ENCODE data around the gene NPAS2. TPM values are rescaled to one million over a fixed set of nuclear protein-coding genes. Genes with fewer than 3 reads are reported as not detected.

NPAS2 gene
- total RNA-seq, 1 donor from 2014 or later: 5.5 TPM

- H3K4me3 Mint-ChIP-seq (ENCODE audit: unreplicated experiment): no peak overlapping the region
- H3K27me3 ChIP-seq (ENCODE audit: insufficient read depth, low read length): no peaks in the 10 kb centered on the region
- H3K4me1 Mint-ChIP-seq (ENCODE audit: low read depth, unreplicated experiment): peaks cover 11% of the 10 kb centered on the region
- peaks cover 23% of the 10 kb centered on the region for H4K20me1 ChIP-seq (ENCODE audit: insufficient read depth, low read length)
- H3K4me1 ChIP-seq (ENCODE audit: insufficient read depth, low read length): no peaks in the 10 kb centered on the region
- H3K27me3 Mint-ChIP-seq (ENCODE audit: low read depth, unreplicated experiment): no peaks in the 10 kb centered on the region
- no peaks in the 10 kb centered on the region for H3K79me2 ChIP-seq (ENCODE audit: insufficient read depth, low read length)
- no peak overlapping the region for H3K4me3 ChIP-seq (ENCODE audit: insufficient read depth, low read depth, low read length)
- FAIRE-seq (no peak), DNase-seq (ENCODE audit: low read depth) (no peak)
- TF ChIP-seq CTCF (IDR thresholded peaks at IDR 0.05; ENCODE audit: insufficient read depth, low read depth, low read length) (no peak), EZH2 (IDR thresholded peaks at IDR 0.05; ENCODE audit: insufficient read depth, low read length) (no peak)
- no peak overlapping the region for H3K9ac ChIP-seq (ENCODE audit: low read length)
- peaks cover 7% of the 10 kb centered on the region for H3K36me3 Mint-ChIP-seq (ENCODE audit: low read depth, unreplicated experiment)
- H3K36me3 ChIP-seq (ENCODE audit: insufficient read depth, low read length): peaks cover 9% of the 10 kb centered on the region
- no peak overlapping the region for H3K27ac Mint-ChIP-seq (ENCODE audit: unreplicated experiment)
- H3K27ac ChIP-seq (ENCODE audit: low read depth, low read length): no peak overlapping the region
- no peaks in the 10 kb centered on the region for H3K9me3 ChIP-seq (ENCODE audit: insufficient read depth, low read depth, low read length)
- no peaks in the 10 kb centered on the region for H3K9me3 Mint-ChIP-seq (ENCODE audit: unreplicated experiment)
- no peak overlapping the region for H3K4me2 ChIP-seq (ENCODE audit: low read length)
- H2AFZ ChIP-seq (ENCODE audit: low read depth, low read length): no peak overlapping the region
Measured at GRCh38 chr2:101014264-101014857, 194.4 kb downstream of the NPAS2 start.

GRCh38 chr2:101017371-101017770 lies 197.4 kb downstream of the NPAS2 start:
- no peak overlapping the region for H2AFZ ChIP-seq (ENCODE audit: low read depth, low read length)
- no peak overlapping the region for H3K4me3 ChIP-seq (ENCODE audit: insufficient read depth, low read depth, low read length)
- no peaks in the 10 kb centered on the region for H3K79me2 ChIP-seq (ENCODE audit: insufficient read depth, low read length)
- peaks cover 4% of the 10 kb centered on the region for H3K36me3 ChIP-seq (ENCODE audit: insufficient read depth, low read length)
- no peaks in the 10 kb centered on the region for H3K27me3 Mint-ChIP-seq (ENCODE audit: low read depth, unreplicated experiment)
- no peaks in the 10 kb centered on the region for H3K9me3 ChIP-seq (ENCODE audit: insufficient read depth, low read depth, low read length)
- no peaks in the 10 kb centered on the region for H3K4me1 Mint-ChIP-seq (ENCODE audit: low read depth, unreplicated experiment)
- TF ChIP-seq CTCF (IDR thresholded peaks at IDR 0.05; ENCODE audit: insufficient read depth, low read depth, low read length): no peak
- TF ChIP-seq EZH2 (IDR thresholded peaks at IDR 0.05; ENCODE audit: insufficient read depth, low read length): no peak
- peaks cover 11% of the 10 kb centered on the region for H3K36me3 Mint-ChIP-seq (ENCODE audit: low read depth, unreplicated experiment)
- no peak overlapping the region for H3K4me3 Mint-ChIP-seq (ENCODE audit: unreplicated experiment)
- no peak overlapping the region for H3K4me2 ChIP-seq (ENCODE audit: low read length)
- FAIRE-seq (no peak), DNase-seq (ENCODE audit: low read depth) (no peak)
- H3K27me3 ChIP-seq (ENCODE audit: insufficient read depth, low read length): no peaks in the 10 kb centered on the region
- H3K9ac ChIP-seq (ENCODE audit: low read length): no peak overlapping the region
- no peaks in the 10 kb centered on the region for H3K4me1 ChIP-seq (ENCODE audit: insufficient read depth, low read length)
- H3K9me3 Mint-ChIP-seq (ENCODE audit: unreplicated experiment): no peaks in the 10 kb centered on the region
- H3K27ac ChIP-seq (ENCODE audit: low read depth, low read length): no peak overlapping the region
- H4K20me1 ChIP-seq (ENCODE audit: insufficient read depth, low read length): peaks cover 6% of the 10 kb centered on the region
- H3K27ac Mint-ChIP-seq (ENCODE audit: unreplicated experiment): no peak overlapping the region

- H3K4me3 ChIP-seq (ENCODE audit: insufficient read depth, low read depth, low read length): no peak overlapping the region
- H3K27ac ChIP-seq (ENCODE audit: low read depth, low read length): no peak overlapping the region
- H3K79me2 ChIP-seq (ENCODE audit: insufficient read depth, low read length): no peaks in the 10 kb centered on the region
- H3K36me3 ChIP-seq (ENCODE audit: insufficient read depth, low read length): peaks cover 4% of the 10 kb centered on the region
- Mint-ChIP-seq H3K4me3 (ENCODE audit: unreplicated experiment) (no peak overlapping the region), H3K9me3 (ENCODE audit: unreplicated experiment) (no peaks in the 10 kb centered on the region), H3K27me3 (ENCODE audit: low read depth, unreplicated experiment) (no peaks in the 10 kb centered on the region), H3K36me3 (ENCODE audit: low read depth, unreplicated experiment) (peaks cover 13% of the 10 kb centered on the region), H3K27ac (ENCODE audit: unreplicated experiment) (no peak overlapping the region), H3K4me1 (ENCODE audit: low read depth, unreplicated experiment) (no peaks in the 10 kb centered on the region)
- no peaks in the 10 kb centered on the region for H3K9me3 ChIP-seq (ENCODE audit: insufficient read depth, low read depth, low read length)
- no peaks in the 10 kb centered on the region for H3K27me3 ChIP-seq (ENCODE audit: insufficient read depth, low read length)
- DNase-seq (ENCODE audit: low read depth) (no peak), FAIRE-seq (no peak)
- H4K20me1 ChIP-seq (ENCODE audit: insufficient read depth, low read length): no peaks in the 10 kb centered on the region
- no peaks in the 10 kb centered on the region for H3K4me1 ChIP-seq (ENCODE audit: insufficient read depth, low read length)
- TF ChIP-seq CTCF (IDR thresholded peaks at IDR 0.05; ENCODE audit: insufficient read depth, low read depth, low read length) (no peak), EZH2 (IDR thresholded peaks at IDR 0.05; ENCODE audit: insufficient read depth, low read length) (no peak)
- no peak overlapping the region for H3K9ac ChIP-seq (ENCODE audit: low read length)
- H2AFZ ChIP-seq (ENCODE audit: low read depth, low read length): no peak overlapping the region
- H3K4me2 ChIP-seq (ENCODE audit: low read length): no peak overlapping the region
Measured at GRCh38 chr2:101018934-101019333, 199.0 kb downstream of the NPAS2 start.

All from astrocyte (in vitro differentiated cells and primary cell).